NCI-H526 treated with DMSO at 0.1 percent for 48 hours (cell line): ENCODE results near the gene KCNQ5.

Experiments used
- DNase-seq: peaks from one replicate; lab custom pipeline; 2025; lab: John Stamatoyannopoulos, UW

Gene KCNQ5

GRCh38 chr6:73051147-73051546 lies 429.3 kb downstream of the KCNQ5 start:
- DNase-seq = no peak

- no peak for DNase-seq
These were observed 433.1 kb downstream of the KCNQ5 start for GRCh38 chr6:73054958-73055357.

- DNase-seq = no peak
These were observed 436.9 kb downstream of the KCNQ5 start for GRCh38 chr6:73058736-73059135.

DNA sequence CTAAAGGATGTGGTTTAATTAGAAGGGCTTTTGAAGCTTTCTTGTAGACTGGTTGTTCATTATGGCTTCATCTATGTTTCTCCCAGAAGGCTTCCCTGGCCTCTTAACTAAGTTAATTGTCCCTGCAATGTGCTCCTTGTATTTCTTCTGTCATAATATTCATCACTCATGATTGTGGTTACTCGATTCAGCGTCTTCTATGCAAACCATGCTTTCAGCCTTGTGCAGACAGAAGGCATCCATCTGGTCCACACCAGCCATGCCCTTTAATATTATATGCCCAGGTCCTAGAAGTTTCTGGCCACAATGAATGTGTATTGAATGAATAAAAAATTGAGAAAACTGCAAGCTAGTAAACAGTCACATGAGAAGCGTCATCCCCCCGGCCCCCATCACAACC lies 440.3 kb downstream of the KCNQ5 start:
- DNase-seq = no peak

DNA sequence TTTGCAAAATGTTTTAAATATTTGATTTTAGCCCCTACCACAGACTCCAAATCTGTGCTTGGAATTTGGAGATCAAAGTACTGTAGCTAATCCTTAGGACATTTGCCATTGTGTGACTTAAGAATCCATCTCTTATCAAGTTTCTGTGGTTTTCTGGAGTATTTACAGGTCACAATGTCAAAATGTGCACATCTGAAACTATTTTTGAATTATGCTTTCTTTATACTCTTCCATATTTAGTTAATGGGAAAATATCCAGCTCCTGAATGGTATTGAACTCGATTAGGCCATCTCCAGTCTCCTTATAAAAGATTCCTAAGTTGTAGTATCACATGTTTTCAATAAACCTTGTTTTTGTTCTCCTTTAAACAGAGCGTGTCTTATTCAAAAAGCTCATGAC lies 441.0 kb downstream of the KCNQ5 start:
- DNase-seq = no peak

DNA sequence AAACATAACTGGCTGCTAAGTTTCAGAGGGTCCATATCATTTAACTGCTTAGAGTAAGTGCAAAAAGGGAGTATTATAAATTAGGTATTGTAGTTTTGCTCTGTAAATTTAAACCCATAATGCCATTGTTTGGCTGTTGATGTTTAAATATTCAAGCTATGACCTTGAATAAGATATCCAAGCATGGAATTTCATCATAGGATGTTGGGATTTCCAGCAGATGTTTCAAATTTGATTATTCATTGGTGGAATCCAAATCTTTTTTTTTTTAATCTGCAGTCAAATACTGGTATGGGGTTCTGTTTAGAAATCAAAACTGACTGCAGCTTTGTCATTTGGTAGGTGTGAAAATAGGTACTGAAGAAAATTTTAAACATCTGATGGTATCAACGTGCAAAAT lies 442.4 kb downstream of the KCNQ5 start:
- no peak for DNase-seq

- DNase-seq = no peak
These were observed 451.4 kb downstream of the KCNQ5 start for GRCh38 chr6:73073238-73073637.

- DNase-seq = no peak
These were observed 452.3 kb downstream of the KCNQ5 start for GRCh38 chr6:73074175-73074574.

DNA sequence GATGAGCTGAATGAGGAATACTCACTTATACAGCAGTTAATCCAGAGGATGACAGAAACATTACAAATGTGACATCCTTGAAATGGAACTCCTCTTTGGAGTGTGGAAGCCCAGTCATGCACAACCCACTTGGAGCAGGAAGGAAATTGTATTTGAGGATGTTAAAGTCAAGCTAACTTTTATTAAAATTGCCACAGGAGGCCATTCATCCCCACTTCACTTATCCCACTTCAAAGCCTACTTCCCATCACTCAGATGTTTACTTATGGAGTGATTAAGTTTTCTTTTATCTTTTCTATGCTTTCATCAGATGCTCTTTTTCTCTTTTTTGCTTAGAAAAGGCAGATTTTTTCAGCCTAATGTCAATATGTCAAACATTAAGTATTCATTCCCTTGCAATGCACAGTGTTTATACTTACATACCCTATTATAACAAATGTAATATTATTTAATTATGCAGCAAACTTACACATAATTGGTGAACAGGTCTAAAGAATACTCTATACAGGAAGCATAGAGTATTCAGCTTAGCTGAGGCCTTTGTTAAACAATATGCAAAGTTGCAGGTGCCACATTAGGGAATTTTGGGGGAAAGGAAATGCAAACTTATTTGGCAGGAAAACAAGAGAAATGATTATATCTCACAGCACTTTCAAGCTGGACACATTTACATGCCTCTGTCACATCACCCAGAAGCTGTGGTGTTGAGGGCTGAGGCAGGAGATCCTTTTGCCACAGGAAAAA lies 454.5 kb downstream of the KCNQ5 start:
- DNase-seq = peak; percentile 56

DNA sequence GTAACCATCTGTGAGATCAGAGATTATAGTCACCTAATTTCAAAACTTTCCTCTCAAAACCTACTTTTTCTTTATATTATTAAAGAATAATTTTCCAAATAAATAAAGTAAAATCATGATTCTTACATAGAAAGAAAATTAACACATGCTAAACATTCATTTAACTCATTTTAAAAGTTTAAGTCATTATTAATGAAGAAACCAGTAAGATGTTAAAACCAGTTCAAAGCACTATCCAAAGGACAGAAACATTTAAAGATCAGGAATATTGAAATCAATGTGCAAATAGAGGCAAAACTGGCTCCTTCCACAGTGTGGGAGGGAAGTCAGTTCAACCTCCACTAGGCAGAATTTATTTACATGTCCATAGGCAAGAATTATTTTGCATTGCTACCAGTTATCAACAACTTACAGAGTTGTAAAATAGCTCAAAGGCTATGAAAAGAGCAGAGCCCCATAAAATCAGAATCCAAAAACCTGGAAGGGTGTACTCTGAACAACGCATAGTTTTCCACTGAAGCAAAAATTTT lies 456.5 kb downstream of the KCNQ5 start:
- DNase-seq = peak; percentile 44

GRCh38 chr6:73078908-73079610 lies 457.2 kb downstream of the KCNQ5 start:
- no peak for DNase-seq

GRCh38 chr6:73079611-73079955 lies 457.7 kb downstream of the KCNQ5 start:
- DNase-seq = no peak

GRCh38 chr6:73079978-73080377 lies 458.1 kb downstream of the KCNQ5 start:
- DNase-seq = peak; percentile 11

GRCh38 chr6:73081955-73082354 lies 460.1 kb downstream of the KCNQ5 start:
- no peak for DNase-seq

DNA sequence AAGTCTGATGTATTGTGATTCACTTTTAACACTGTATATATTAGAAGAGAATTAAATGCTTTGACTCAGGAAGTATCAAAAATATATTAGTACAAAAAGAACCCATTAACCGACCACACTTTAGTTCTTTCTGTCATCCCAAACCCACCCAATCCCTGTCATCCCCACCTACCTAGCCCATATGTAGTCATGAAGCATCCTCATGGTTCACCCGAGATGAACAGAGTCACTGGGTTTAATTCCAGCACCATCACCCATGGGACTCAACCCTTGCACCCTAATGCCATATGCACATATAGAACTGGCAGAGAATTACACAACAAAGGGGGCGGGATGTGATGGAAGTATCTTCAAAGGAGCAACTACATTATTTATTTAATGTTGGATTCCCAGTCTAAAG lies 462.0 kb downstream of the KCNQ5 start:
- DNase-seq = no peak

DNA sequence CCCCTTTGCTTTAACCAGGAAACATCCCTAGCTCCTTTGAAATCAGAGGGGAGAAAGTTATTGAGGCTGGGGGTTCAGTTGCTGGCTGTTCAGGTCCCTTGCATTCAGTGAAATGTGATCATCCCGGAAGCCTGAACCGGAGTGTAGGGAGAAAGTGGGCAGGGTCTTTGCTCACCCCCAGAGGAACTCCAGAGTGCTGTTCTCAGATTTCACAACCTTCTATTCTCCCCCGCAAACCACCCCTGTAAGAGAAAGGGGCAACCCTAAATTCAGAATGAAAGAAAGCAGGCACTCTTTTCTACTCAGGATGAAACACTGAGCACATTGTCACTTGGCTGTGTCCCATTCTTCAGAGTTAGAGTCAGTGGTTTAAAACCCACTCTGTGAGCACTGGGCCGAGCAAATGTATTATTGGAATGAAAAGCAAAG lies 463.6 kb downstream of the KCNQ5 start:
- no peak for DNase-seq

DNA sequence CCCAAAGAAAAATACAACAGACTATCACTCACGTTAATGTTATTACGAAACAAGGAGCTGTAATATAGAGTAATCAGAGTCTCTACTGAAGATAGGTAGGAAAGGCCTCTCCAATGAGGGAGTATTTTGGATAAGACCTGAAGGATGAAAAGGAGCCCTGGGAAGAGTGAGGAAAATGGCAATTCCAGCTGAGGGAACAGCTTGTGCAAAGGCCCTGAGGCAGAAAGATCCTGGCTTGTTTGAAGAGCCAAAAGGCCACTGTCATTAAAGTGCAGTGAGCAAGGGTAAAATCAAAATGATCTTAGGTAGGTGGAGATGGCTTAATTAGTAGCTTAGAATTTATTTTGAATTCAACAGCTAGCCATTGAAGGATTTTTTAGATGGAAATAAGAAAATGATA lies 464.9 kb downstream of the KCNQ5 start:
- no peak for DNase-seq

DNA sequence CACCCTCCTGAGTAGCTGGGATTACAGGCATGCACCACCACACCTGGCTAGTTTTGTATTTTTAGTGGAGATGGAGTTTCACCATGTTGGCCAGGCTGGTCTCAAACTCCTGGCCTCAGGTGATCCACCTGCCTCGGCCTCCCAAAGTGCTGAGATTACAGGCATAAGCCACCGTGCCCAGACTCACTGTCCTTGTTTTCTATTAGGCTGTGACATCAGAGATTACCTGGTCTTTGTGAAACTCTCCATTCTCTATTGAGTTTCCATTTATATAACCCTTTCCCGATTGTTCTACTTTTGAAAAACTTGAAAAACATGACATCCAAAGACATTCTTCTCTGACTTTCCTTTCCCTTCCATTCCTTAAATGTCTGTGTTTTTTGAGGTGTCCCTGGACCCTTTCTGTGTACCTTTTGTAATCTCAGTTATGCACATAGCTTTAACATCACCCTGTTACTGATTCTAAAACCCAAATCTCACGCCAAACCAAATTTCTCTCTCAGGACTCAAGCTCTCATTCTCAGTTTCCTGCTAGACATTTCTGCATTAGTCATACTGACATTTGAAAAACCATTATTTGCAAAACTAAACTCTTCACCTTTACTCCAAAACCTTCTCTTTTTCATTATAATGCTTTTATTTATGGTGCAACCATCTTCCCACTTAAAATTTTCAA lies 466.4 kb downstream of the KCNQ5 start:
- no peak for DNase-seq

DNA sequence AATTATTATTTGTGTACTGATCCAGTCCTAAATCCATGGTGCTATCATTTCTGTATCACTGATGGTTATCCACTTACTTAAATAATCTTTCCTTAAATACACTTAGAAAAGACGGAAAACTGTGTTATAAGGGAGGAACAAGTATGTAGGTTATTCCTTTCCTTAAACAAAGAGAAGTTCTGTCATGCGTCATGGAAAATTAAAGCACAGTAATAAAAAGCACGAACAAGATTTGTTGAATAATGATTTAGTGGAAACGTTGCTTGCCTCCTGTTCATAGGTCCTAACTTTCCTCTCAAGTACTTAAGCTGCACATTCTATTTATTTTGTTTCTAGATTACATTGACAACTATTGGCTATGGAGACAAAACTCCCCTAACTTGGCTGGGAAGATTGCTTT lies 483.1 kb downstream of the KCNQ5 start:
- no peak for DNase-seq

GRCh38 chr6:73107016-73107415 lies 485.2 kb downstream of the KCNQ5 start:
- DNase-seq = no peak

DNA sequence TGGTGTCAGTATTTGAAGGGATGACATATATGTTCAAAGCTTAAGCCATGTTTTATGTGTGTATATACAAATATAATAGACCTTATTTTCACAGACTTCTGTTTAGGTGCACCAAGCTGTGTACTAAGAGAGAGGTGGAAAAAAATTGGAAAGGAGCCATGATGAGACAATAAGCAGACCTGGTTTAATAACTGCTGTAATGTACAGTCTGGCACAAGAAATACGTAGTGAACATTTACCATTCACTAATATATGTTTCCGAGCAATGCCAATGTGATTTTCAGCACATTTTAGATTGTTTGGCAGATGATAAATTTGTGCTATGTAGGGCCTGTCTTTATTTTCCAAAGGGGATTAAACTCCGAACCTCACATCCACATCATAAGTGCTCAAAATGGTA lies 487.1 kb downstream of the KCNQ5 start:
- DNase-seq = no peak

DNA sequence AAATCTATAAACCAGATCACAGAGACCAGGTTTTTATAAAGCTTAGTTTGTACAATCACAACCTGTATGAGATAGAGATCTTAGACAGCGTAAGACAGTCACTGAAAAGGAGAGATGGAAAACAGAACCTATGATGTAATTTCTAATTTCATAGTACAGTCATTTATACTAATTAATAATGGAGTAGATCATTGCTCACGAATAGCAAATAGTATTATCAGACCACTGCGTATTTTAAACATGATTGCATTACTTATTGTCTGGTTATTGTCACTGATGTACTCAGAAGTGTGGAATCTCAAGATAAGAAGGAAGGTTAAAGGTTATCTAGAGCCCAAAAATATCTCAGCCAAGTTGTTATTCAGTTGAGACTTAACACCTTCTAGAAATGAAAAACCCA lies 487.8 kb downstream of the KCNQ5 start:
- DNase-seq = no peak

DNA sequence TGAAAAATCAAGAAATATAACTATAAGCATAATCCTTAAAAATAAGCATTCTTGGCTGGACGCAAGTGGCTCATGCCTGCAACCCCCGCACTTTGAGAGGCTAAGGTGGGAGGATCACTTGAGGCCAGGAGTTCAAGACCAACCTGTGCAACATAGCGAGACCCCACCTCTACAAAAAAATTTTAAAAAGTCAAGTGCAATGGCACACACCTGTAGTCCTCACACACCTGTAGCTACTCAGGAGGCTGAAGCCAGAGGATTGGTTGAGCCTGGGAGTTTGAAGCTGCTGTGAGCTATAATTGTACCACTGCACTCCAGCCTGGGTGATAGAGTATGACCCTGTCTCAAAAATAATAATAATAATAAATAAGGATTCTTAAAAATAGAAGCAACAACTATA lies 494.5 kb downstream of the KCNQ5 start:
- DNase-seq = no peak
